DMS53 (cell line): Measurements from ENCODE around the gene C3orf38.
"Not testable (repeated sequence)": the region's sequence is repeated elsewhere in the genome, so short reads cannot be mapped to it uniquely, and the experiment has no call there.

Experiments used
- DNase-seq: peaks from one replicate; lab custom pipeline; 2025; lab: John Stamatoyannopoulos, UW

The C3orf38 gene

DNA sequence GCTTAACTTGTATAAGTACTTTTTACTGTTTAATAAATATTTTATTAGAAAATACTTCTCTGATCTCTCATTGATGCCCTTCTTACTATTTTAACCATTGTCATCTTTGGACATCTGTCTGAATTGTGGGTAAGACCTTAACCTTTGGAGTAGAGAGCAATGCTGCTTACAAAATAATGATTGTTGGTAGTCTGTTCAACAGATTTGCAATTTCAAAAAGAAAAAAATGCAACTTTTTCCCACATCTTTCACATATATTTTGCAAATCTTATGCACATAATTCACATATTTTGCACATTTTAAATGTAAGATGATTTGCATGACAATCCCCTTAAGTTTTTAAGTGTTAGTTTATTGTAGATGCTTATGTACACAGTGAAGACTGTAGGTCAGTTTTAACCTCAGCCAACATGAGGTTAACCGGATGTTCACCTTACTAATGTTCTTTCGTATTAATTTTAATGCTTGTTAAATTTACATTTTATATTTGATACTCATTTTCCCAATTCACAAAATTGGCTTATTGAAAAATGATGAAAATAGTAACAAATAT, 16.7 kb downstream of the C3orf38 start:
- no peak for DNase-seq

DNA sequence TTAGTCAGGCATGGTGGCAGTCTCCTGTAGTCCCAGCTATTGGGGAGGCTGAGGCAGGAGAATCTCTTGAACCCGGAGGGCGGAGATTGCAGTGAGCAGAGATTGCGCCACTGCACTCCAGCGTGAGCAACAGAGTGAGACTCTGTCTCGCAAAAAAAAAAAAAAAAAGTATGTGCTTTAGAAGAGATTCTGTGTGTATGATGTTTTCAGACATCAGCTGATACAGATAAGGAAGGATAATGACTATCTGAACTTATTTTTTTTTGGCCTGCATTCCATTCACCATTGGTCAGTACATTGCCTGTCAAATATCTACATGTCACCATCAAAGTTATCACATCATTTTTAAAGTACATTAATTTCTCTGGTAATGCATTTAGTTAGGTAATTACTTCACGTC, 17.4 kb downstream of the C3orf38 start:
- DNase-seq = no peak

DNA sequence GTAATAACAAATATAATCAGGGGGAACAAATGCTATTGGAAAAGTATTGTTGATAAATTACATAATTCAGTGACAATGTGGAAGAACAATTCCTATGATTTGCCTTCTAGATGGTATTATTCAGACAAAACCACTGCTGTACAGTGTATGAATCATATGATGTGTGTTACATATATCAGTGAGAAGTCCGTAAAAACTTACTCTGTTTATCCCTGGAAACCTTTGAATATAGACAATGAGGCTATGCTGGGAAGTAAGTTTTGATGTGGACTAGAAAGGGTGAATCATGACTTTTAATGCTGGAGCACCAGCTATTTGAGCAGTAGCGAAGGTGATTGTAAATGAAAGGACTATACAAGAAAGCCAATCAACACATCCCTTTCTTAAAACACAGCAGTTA, 17.9 kb downstream of the C3orf38 start:
- no peak for DNase-seq

DNA sequence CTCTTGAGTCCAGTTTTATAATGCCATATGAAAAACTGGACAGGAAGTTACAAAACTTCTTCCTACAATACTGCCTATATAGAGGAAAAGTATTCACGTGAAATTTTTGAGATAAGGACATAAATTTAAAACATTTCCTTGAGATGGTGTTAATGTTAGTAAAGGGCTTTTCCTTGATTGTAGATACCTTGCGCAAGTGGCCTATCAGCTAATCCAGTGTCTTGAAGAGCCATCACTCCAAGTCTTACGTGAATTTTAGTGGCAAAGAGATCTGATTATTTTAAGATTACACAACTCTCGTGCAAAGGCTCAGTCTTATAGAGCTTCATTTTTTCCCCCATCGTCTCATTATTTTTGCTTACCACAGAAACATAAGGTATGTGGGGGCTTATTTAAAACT, 18.4 kb downstream of the C3orf38 start:
- no peak for DNase-seq

DNA sequence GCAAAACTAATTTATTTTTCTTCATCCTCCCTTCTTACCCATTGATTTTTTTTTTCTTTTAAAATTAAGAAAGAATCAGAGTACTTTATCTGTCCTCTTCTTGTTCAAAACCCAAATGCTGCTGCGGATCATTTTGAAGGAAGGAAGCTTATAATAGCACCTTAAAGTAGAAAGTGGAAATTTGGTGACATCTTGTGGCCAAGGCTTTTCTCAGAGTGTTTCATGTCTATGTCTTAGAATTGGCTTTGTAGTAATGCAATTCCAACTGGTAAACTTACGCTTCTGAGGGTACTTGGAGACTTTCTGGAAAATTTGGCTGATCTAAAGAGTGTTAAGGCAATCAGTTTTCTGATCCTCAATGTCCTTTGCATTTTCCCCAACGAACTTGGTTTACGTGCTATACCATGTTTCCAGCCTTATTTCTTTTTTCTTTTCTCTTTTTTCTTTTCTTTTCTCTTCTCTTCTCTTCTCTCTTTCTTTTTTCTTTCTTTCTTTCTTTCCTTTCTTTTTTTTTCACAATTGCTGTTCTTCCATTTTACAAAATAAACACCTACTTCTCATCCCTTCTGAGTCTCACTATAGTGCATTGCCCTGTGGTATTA, 30.7 kb downstream of the C3orf38 start:
- DNase-seq = peak; percentile 1

DNA sequence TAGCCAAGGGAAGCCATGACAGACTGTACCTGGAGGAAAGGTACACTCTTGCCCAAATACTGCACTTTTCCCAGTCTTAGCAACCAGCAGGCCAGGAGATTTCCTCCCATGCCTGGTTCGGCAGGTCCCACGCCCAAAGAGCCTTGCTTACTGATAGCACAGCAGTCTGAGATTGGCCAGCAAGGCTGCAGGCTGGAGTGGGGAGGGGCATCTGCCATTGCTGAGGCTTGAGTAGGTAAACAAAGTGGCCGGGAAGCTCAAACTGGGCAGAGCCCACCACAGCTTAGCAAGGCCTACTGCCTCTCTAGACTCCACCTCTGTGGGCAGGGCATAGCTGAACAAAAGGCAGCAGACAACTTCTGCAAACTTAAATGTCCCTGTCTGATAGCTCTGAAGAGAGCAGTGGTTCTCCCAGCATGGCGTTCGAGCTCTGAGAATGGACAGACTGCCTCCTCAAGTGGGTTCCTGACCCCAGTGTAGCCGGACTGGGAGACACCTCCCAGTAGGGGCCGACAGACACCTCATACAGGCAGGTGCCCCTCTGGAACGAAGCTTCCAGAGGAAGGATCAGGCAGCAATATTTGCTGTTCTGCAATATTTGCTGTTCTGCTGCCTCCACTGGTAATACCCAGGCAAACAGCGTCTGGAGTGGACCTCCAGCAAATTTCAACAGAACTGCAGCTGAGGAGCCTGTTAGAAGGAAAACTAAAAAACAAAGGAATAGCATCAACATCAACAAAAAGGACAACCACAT, 32.6 kb downstream of the C3orf38 start:
- not testable (repeated sequence) for DNase-seq

DNA sequence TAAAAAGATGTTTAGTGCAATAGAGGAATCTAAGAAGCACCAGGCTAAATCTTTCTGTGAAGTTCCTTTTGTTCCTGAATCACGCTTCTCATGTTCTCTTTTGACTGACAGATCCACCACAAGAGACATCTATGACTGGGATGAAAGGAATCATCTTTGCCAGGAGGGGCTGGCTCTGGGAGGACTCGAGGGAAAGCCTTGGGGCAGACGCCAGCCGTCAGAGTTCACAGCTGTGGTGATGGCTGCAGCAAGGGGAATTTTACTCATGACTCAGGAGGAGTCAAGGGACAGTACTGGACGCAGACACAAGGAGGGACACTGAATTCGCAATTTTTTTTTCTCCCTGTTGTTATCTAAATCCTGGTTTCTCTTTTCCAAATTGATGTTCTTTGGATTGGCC, 38.7 kb downstream of the C3orf38 start:
- DNase-seq = no peak

DNA sequence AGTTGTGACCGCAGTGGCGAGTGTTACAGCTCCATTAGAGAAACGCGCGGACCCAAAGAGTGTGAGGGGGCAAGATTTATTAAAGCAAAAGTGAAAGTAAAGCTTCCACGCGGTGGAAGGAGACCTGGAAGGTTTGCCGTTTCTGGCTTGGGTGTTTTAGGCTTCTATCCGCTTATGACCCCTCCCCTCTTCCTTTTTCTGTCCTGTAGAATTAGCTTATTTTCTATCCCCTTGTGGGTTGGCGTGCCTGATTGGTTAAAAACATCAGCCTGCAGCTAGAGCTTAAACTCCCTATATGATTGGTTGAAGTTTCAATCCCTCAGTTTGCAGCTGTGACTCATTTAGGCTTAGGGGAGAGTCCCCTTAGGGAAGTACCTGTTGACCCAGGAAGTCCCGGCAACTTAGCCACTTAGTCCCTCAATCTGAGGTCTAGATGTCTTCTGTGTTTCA, 39.6 kb downstream of the C3orf38 start:
- peak; percentile 46 for DNase-seq

DNA sequence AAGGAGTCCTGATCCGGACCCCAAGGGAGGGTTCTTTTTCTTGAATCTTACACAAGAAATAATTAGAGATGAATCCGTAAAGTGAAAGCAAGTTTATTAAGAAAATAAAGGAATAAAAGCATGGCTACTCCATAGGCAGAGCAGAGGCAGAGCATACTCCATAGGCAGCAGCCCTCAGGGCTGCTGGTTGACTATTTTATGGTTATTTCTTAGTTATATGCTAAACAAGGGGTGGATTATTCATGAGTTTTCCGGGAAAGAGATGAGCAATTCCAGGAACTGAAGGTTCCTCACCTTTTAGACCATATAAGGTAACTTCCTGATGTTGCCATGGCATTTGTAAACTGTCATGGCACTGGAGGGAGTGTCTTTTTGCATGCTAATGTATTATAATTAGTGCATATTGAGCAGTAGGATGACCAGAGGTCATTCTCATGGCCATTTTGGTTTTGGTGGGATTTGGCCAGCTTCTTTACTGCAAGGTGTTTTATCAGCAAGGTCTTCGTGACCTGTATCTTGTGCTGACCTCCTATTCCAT, 42.2 kb downstream of the C3orf38 start:
- DNase-seq = no peak

DNA sequence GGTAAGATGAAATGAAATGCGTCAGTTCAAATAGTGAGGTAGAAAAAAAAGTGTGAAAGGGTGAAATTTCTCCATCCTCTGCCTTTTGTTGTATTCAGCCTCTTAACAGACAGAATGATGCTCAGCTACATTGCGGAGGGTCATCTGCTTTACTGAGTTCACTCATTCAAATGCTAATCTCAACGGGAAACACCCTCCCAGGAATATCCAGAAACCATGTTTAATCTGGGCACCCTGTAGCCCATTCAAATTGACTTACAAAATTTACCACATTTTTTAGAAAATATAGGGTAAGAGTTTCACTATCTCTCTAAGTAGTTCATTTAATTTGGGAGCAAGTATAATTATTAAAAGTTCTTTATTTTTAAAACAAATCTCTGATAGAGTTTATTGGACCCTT, 42.9 kb downstream of the C3orf38 start:
- DNase-seq = no peak

DNA sequence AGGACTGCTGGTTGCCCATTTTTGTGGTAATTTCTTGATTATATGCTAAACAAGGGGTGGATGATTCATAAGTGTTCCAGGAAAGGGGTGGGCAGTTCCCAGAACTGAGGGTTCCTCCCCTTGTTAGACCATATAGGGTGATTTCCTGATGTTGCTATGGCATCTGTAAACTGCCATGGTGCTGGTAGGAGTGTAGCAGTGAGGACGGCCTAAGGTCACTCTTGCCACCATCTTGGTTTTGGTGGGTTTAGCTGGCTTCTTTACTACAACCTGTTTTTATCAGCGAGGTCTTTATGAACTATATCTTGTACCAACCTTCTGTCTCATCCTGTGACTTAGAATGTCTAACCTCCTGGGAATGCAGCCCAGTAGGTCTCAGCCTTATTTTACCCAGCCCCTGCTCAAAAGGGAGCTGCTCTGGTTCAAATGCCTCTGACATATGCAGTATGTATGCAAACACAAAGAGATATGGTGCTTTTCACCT, 46.2 kb downstream of the C3orf38 start:
- DNase-seq = no peak

DNA sequence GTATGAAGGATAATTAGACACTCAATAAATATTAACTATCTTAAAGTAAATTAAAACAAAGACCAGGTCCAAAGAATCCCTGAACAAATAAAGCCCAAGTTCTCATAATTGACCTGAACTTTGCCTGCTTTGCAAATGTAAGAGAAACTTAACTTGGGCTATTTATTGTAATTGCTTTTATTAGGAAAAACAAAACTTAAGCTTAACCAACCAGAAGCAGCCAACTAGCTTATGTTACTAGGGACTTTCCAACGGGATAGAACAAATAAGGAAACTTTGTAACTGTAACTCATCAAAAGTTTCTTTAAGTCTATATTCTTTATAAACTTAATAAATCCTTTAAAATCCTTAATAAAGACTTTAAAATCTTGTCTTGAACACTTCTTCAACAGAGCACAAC, 48.4 kb downstream of the C3orf38 start:
- DNase-seq = no peak

DNA sequence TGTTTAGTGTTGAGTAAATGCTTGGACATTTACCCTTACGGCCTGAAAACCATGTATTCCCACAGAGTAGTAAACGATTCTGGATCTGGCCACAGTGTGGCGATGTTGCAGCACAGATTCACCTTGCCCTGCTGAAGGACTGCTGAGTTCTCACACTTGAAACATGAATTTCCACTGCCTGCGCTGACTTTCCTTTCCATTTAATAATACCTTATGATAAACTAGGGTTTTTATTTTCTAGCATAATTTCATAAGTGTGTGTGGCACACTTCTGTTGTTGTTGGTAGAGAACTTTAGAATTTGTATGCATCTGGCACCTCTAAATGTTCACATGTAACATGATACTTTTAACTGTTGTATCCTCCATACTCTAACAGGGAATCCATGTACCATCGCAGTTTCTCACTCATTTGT, 53.9 kb downstream of the C3orf38 start:
- DNase-seq = peak; percentile 56
